Activated gamma-delta T cell (primary cell): Measurements from ENCODE around the gene PROKR1.

ENCODE experiments used
- DNase-seq: peaks from one replicate; lab custom pipeline; 2025; lab: John Stamatoyannopoulos, UW

The PROKR1 gene

GRCh38 chr2:68698567-68699377 lies 55.4 kb downstream of the PROKR1 start:
- DNase-seq = no peak

- DNase-seq = no peak
Measured at GRCh38 chr2:68700560-68700959, 57.2 kb downstream of the PROKR1 start.

GRCh38 chr2:68706637-68707036 lies 63.3 kb downstream of the PROKR1 start:
- no peak for DNase-seq
